T-cell (primary cell): ENCODE results near the gene KCNK2. TPM values are rescaled to one million over a fixed set of nuclear protein-coding genes. Genes with fewer than 3 reads are reported as not detected.

ENCODE experiments used
- ATAC-seq, 4 experiments: fragments of 200-7000 bp in 3 of 4; fragments of 150-1000 bp in 1 of 4; cut with Tn5 transposase; replicated peaks in 1 of 4; 1 replicate in 3 of 4; 2 replicates in 1 of 4; pipeline ENCODE4 v1.10.0; 2021; ENCODE audit warnings: moderate library complexity in 3 of 4, mild to moderate bottlenecking in 2 of 4, moderate number of reproducible peaks in 1 of 4
- CTCF ChIA-PET, 2 donors: fragments of 300-600 bp; sonication (Branson Sonifier 250); formaldehyde crosslinking; loops; one replicate each; lab custom pipeline; 2022; ENCODE audit warnings: antibody characterized with exemption in 2 of 2; lab: Charles Lee
- POLR2A ChIA-PET, 2 donors: fragments of 300-600 bp; sonication (Branson Sonifier 250); formaldehyde crosslinking; loops; one replicate each; lab custom pipeline; 2022; ENCODE audit warnings: antibody characterized with exemption in 2 of 2; lab: Charles Lee
- DNase-seq, 35 experiments: peaks; one replicate each; pipeline versions ENCODE4 v3.0.0 to v3.0.0-alpha.2; 2013 to 2023
- H3K27ac ChIP-seq: one replicate; pipeline ENCODE4 v1.5.1; 2013; ENCODE audit warnings: low read length
- H3K27me3 ChIP-seq, 2 experiments: replicated peaks in 1 of 2; 1 replicate in 1 of 2; 2 replicates in 1 of 2; pipeline versions ENCODE4 v1.6.1 to v1.7.0; 2013; ENCODE audit warnings: low read length in 1 of 2, mixed read lengths in 1 of 2; ENCODE audit not compliant: control insufficient read depth in 2 of 2, insufficient read depth in 2 of 2; ENCODE audit errors: extremely low read depth in 1 of 2
- H3K36me3 ChIP-seq, 2 donors: 1 replicate in 1 of 2; 2 replicates in 1 of 2; pipeline versions ENCODE4 v1.6.1 to v1.7.0; 2013; ENCODE audit warnings: low read length in 1 of 2; ENCODE audit not compliant: control insufficient read depth in 2 of 2, insufficient read depth in 1 of 2; ENCODE audit errors: extremely low read depth in 1 of 2
- H3K4me1 ChIP-seq, 2 experiments: 1 replicate in 1 of 2; 2 replicates in 1 of 2; pipeline versions ENCODE4 v1.6.1 to v1.7.0; 2013; ENCODE audit warnings: low read length in 2 of 2, mixed read lengths in 1 of 2; ENCODE audit not compliant: insufficient read depth in 2 of 2, control insufficient read depth in 1 of 2; ENCODE audit errors: extremely low read depth in 1 of 2
- H3K4me3 ChIP-seq, 2 donors: 1 replicate in 1 of 2; 2 replicates in 1 of 2; pipeline versions ENCODE4 v1.5.1 to v1.7.0; 2013; ENCODE audit warnings: mild to moderate bottlenecking in 2 of 2, low read length in 1 of 2, moderate library complexity in 1 of 2; ENCODE audit not compliant: control insufficient read depth in 1 of 2; ENCODE audit errors: extremely low read depth in 1 of 2
- H3K9me3 ChIP-seq: 2 replicates; pipeline ENCODE4 v1.7.0; 2013
- H3K27ac Mint-ChIP-seq, 2 donors: one replicate each; pipeline ENCODE4 v1.8.0; 2020 to 2021; ENCODE audit warnings: mild to moderate bottlenecking in 2 of 2, mixed read lengths in 2 of 2
- H3K27me3 Mint-ChIP-seq, 2 donors: one replicate each; pipeline ENCODE4 v1.8.0; 2021 to 2022; ENCODE audit warnings: mixed read lengths in 2 of 2
- H3K36me3 Mint-ChIP-seq: one replicate; pipeline ENCODE4 v1.8.0; 2021; ENCODE audit warnings: mixed read lengths
- H3K4me1 Mint-ChIP-seq, 3 donors: one replicate each; pipeline ENCODE4 v1.8.0; 2020 to 2022; ENCODE audit warnings: mixed read lengths in 3 of 3, mild to moderate bottlenecking in 1 of 3
- H3K4me3 Mint-ChIP-seq, 3 donors: one replicate each; pipeline ENCODE4 v1.8.0; 2020 to 2022; ENCODE audit warnings: mild to moderate bottlenecking in 3 of 3, mixed read lengths in 3 of 3, moderate library complexity in 3 of 3
- H3K9me3 Mint-ChIP-seq, 3 donors: one replicate each; pipeline ENCODE4 v1.8.0; 2020 to 2022; ENCODE audit warnings: mixed read lengths in 3 of 3
- WGBS: methylation state at CpG from one replicate; pipeline ENCODE4 v1.1.5; 2013; ENCODE audit warnings: missing lambda C conversion rate; ENCODE audit not compliant: insufficient coverage; 5-methylcytosine and 5-hydroxymethylcytosine counted together
- total RNA-seq, 35 experiments: library from RNA in 6 of 35; stranded (reverse) in 6 of 35; fragments of 120-200 nt in 1 of 35; gene quantifications; one replicate each; pipeline versions ENCODE4 v1.2.1 to v1.2.4 and lab custom pipeline; 2013 to 2026

Gene KCNK2
- total RNA-seq, 5 donors from 2014 or later (not counting 1 experiment from before 2014, with no cell fraction given), result not detected

DNA sequence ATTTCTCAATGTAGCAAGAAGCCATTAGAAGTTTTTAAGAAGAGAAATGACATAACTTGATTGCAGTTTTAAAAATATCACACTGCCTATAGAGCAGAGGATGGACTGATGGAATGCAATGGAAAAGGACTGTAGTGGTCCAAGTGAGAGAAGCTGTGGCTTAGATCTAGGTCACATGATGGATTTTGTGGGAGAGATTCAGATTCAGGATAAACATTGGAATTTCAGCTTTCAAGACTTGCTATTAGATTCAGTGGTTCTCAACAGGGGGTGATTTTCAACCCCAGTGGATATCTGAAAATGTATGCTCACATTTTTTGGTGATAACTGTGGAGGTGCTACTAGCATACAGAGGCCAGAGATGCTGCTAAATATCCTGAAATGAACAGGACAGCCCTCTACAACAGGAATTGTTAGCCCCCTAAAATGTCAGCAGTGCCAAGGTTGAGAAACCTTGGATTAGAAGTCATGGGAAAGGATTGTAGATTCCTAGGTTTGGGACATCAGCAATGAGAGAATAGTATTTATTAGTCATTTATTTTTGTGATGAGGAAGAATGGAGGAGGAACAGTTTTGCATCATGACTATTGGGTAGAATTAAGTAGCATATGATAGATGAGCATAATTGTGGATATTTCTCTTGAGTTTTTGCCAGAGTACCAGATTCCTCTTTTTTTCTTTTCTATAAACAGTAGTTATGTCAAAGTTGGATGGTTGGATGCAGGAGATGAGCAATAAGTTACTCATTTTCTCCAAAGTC lies 30.1 kb upstream of the KCNK2 start:
- no peaks in the 10 kb centered on the region for H3K27me3 ChIP-seq
- ATAC-seq, result no peak
- H3K4me1 ChIP-seq, result no peaks in the 10 kb centered on the region
- Mint-ChIP-seq H3K27ac (no peak overlapping the region), H3K9me3 (peaks cover 0 to 1% (median 0%) of the 10 kb centered on the region in 3 donors), H3K4me3 (no peak overlapping the region), H3K27me3 (peaks cover 0 to 15% of the 10 kb centered on the region in 2 donors), H3K36me3 (no peaks in the 10 kb centered on the region), H3K4me1 (no peaks in the 10 kb centered on the region)
- DNase-seq, result no peak
- CTCF ChIA-PET, result no interaction called here
- H3K9me3 ChIP-seq, result no peaks in the 10 kb centered on the region
- no peak overlapping the region for H3K27ac ChIP-seq
- no peak overlapping the region for H3K4me3 ChIP-seq
- H3K36me3 ChIP-seq, result no peaks in the 10 kb centered on the region
- POLR2A ChIA-PET, result no interaction called here

GRCh38 chr1:215054266-215054665 lies 28.3 kb upstream of the KCNK2 start:
- Mint-ChIP-seq H3K36me3 (no peaks in the 10 kb centered on the region), H3K4me1 (no peaks in the 10 kb centered on the region), H3K4me3 (no peak overlapping the region), H3K27me3 (peaks cover 0 to 21% of the 10 kb centered on the region in 2 donors), H3K9me3 (peaks cover 0 to 1% (median 0%) of the 10 kb centered on the region in 3 donors), H3K27ac (no peak overlapping the region)
- Histone ChIP-seq H3K4me3 (no peak overlapping the region), H3K4me1 (no peaks in the 10 kb centered on the region), H3K27me3 (no peaks in the 10 kb centered on the region), H3K36me3 (no peaks in the 10 kb centered on the region), H3K27ac (no peak overlapping the region), H3K9me3 (no peaks in the 10 kb centered on the region)
- ATAC-seq (no peak), DNase-seq (no peak)
- 91% methylated on average over 3 of the region's 6 CpGs for WGBS
- ChIA-PET POLR2A (no interaction called here), CTCF (interaction anchor here in 1 of 2 donors (0.5 kb wide), 1 partner anchor 417 kb away, joined by 3 read pairs; no protein-coding TSS in a partner anchor)

GRCh38 chr1:215055281-215055935 lies 27.1 kb upstream of the KCNK2 start:
- peaks cover 0 to 21% of the 10 kb centered on the region in 2 donors for H3K27me3 Mint-ChIP-seq
- no peak overlapping the region for H3K27ac ChIP-seq
- no peak overlapping the region for H3K27ac Mint-ChIP-seq
- H3K4me1 Mint-ChIP-seq, result no peaks in the 10 kb centered on the region
- POLR2A ChIA-PET, result no interaction called here
- H3K27me3 ChIP-seq, result no peaks in the 10 kb centered on the region
- ATAC-seq (no peak), DNase-seq (no peak)
- peaks cover 0 to 1% (median 0%) of the 10 kb centered on the region in 3 donors for H3K9me3 Mint-ChIP-seq
- no peak overlapping the region for H3K4me3 ChIP-seq
- H3K36me3 Mint-ChIP-seq, result no peaks in the 10 kb centered on the region
- 50% methylated on average over 1 of the region's 2 CpGs for WGBS
- CTCF ChIA-PET, result interaction anchor here in 1 of 2 donors (0.6 kb wide), 1 partner anchor 30 kb away, joined by 3 read pairs; no protein-coding TSS in a partner anchor
- no peaks in the 10 kb centered on the region for H3K9me3 ChIP-seq
- no peaks in the 10 kb centered on the region for H3K4me1 ChIP-seq
- H3K36me3 ChIP-seq, result no peaks in the 10 kb centered on the region
- H3K4me3 Mint-ChIP-seq, result no peak overlapping the region

GRCh38 chr1:215056584-215056983 lies 26.0 kb upstream of the KCNK2 start:
- H3K36me3 ChIP-seq, result no peaks in the 10 kb centered on the region
- no peaks in the 10 kb centered on the region for H3K4me1 Mint-ChIP-seq
- no peaks in the 10 kb centered on the region for H3K4me1 ChIP-seq
- no peak for DNase-seq
- H3K36me3 Mint-ChIP-seq, result no peaks in the 10 kb centered on the region
- ChIA-PET POLR2A (no interaction called here), CTCF (no interaction called here)
- no peak overlapping the region for H3K4me3 Mint-ChIP-seq
- H3K9me3 Mint-ChIP-seq, result peaks cover 0 to 1% (median 0%) of the 10 kb centered on the region in 3 donors
- H3K27ac ChIP-seq, result no peak overlapping the region
- no peaks in the 10 kb centered on the region for H3K27me3 ChIP-seq
- peaks cover 0 to 18% of the 10 kb centered on the region in 2 donors for H3K27me3 Mint-ChIP-seq
- H3K27ac Mint-ChIP-seq, result no peak overlapping the region
- WGBS, result no CpG with 5 or more reads among the region's 1 CpG
- H3K9me3 ChIP-seq, result no peaks in the 10 kb centered on the region
- no peak overlapping the region for H3K4me3 ChIP-seq
- ATAC-seq, result no peak

DNA sequence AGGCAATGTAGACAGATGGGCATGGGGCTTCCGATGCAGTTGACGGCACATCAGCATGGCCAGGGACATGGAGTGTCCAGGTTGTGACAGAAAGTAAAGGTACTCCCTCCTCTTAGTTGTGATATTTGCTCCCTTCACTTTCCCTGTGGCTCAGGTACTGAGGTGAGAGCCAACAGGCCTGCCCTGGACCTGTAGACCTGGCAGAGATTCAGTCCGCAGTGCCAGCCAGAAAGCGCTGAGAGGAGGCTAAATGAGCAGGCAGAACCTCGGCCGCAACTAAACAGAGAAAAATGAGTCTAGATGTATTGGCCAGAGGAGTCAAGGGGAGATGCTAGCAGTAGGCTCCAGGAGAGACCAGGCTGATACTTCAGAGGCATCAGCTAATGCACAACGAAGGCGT lies 22.6 kb upstream of the KCNK2 start:
- Histone ChIP-seq H3K4me3 (no peak overlapping the region), H3K9me3 (no peaks in the 10 kb centered on the region), H3K27ac (no peak overlapping the region), H3K27me3 (no peaks in the 10 kb centered on the region), H3K36me3 (no peaks in the 10 kb centered on the region), H3K4me1 (no peaks in the 10 kb centered on the region)
- Mint-ChIP-seq H3K27me3 (peaks cover 0 to 9% of the 10 kb centered on the region in 2 donors), H3K36me3 (no peaks in the 10 kb centered on the region), H3K4me1 (no peaks in the 10 kb centered on the region), H3K4me3 (no peak overlapping the region), H3K9me3 (no peaks in the 10 kb centered on the region), H3K27ac (no peak overlapping the region)
- no peak for ATAC-seq
- CTCF ChIA-PET, result no interaction called here
- 92% methylated on average over 8 of the region's 8 CpGs for WGBS
- no peak for DNase-seq
- POLR2A ChIA-PET, result no interaction called here

DNA sequence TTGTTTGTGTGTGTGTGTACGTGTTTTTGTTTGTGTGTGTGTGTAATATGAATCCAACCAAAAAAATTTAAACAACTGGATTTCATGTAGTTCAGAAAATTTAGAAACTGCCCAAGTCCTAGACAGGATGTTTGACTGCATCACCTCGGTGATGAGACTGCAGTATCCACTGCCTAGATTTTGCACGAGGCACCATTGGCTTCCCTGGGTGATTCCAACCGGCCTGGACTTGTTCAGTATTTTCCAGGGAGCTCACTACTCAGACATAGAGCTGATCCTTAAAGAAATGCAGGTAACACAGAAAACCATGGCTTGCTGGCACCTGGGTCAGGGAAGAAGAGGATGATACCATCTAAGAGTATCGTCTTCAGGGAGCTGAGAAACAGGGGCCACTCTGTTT lies 18.2 kb upstream of the KCNK2 start:
- H3K27ac Mint-ChIP-seq, result no peak overlapping the region
- Histone ChIP-seq H3K9me3 (no peaks in the 10 kb centered on the region), H3K4me3 (no peak overlapping the region), H3K27me3 (no peaks in the 10 kb centered on the region), H3K27ac (no peak overlapping the region), H3K4me1 (no peaks in the 10 kb centered on the region), H3K36me3 (no peaks in the 10 kb centered on the region)
- DNase-seq (no peak), ATAC-seq (no peak)
- no peak overlapping the region for H3K4me3 Mint-ChIP-seq
- H3K4me1 Mint-ChIP-seq, result no peaks in the 10 kb centered on the region
- CTCF ChIA-PET, result no interaction called here
- H3K27me3 Mint-ChIP-seq, result peaks cover 0 to 4% of the 10 kb centered on the region in 2 donors
- POLR2A ChIA-PET, result no interaction called here
- no peaks in the 10 kb centered on the region for H3K36me3 Mint-ChIP-seq
- H3K9me3 Mint-ChIP-seq, result no peaks in the 10 kb centered on the region
- WGBS, result 85% methylated on average over 3 of the region's 5 CpGs
